GM12892 (cell line): ENCODE data around the gene MIOS.

ENCODE experiments used
- POLR2A ChIP-seq: IDR thresholded peaks from 2 replicates; pipeline ENCODE4 v1.6.1; 2011; ENCODE audit warnings: low read depth, low read length, control low read depth
- POLR2AphosphoS5 ChIP-seq: IDR thresholded peaks from 2 replicates; pipeline ENCODE4 v1.6.1; 2011; ENCODE audit warnings: low read depth, low read length, control low read depth

- no peak; the same call in 1 of the 2 replicates for TF ChIP-seq POLR2AphosphoS5
- no peak for TF ChIP-seq POLR2A
These were observed 1.9 kb downstream of the MIOS start for GRCh38 chr7:7568553-7568952.
